BE2C (cell line): ENCODE measurements around the gene LAMC3.
"Not testable (repeated sequence)": the region's sequence is repeated elsewhere in the genome, so short reads cannot be mapped to it uniquely, and the experiment has no call there.

Source experiments
- DNase-seq: peaks from one replicate; pipeline ENCODE4 v3.0.0-alpha.2; 2020
- H3K27me3 ChIP-seq: fragments of 250-450 bp; sonication (Bioruptor Pico); 2 replicates; pipeline ENCODE4 v1.5.1; 2020; ENCODE audit warnings: mild to moderate bottlenecking
- H3K36me3 ChIP-seq: fragments of 250-450 bp; sonication (Bioruptor Pico); 2 replicates; pipeline ENCODE4 v1.5.1; 2020; ENCODE audit warnings: mild to moderate bottlenecking
- H3K4me1 ChIP-seq: fragments of 250-450 bp; sonication (Bioruptor Pico); 2 replicates; pipeline ENCODE4 v1.5.1; 2020
- H3K4me3 ChIP-seq: 2 replicates; pipeline ENCODE4 v1.5.1; 2011; ENCODE audit warnings: low read depth, low read length
- H3K9me3 ChIP-seq: fragments of 250-450 bp; sonication (Bioruptor Pico); 2 replicates; pipeline ENCODE4 v1.5.1; 2020
- CTCF ChIP-seq: IDR thresholded peaks from 2 replicates; pipeline ENCODE4 v1.5.1; 2012; ENCODE audit warnings: mild to moderate bottlenecking, low read depth, low read length

Gene LAMC3

GRCh38 chr9:131097948-131098278 lies 88.9 kb downstream of the LAMC3 start:
- no peaks in the 10 kb centered on the region for H3K9me3 ChIP-seq
- DNase-seq, result no peak
- peaks cover 6% of the 10 kb centered on the region for H3K4me1 ChIP-seq
- TF ChIP-seq CTCF, result no peak
- peaks cover 36% of the 10 kb centered on the region for H3K27me3 ChIP-seq
- no peak overlapping the region for H3K4me3 ChIP-seq
- H3K36me3 ChIP-seq, result no peaks in the 10 kb centered on the region

DNA sequence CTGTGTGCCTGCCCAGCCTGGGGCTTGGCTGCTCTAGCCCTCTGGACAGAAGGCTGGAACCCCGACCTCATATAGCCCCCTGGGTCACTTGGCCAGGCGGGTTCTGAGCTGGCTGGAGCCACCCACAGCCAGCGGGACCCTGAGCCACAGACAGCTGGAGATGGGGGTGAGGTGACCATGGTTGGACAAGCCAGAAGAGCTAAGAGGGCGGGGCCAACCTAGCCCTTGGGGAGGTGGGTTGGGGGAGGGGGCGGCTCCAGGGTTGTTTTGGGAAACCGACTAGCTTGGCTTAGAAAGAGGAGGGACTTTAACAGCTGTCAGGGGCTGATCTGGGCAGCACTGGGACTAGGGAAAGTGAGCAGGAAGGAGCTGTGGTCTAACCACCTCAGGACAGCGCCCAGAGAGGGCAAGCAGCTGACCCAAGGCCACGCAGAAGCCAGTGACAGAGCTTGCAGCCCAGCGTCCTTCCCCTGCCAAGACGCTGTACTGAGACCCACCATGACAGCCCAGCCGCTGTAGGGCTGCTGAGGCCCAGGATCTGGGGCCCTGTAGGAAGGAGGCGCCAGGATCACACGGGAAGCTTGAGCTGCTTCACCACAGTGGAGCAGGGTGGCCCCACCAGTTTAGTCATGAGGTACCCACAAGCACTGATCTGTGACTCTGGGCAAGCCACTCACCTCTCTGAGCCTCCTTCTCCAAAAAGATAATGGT lies 89.6 kb downstream of the LAMC3 start:
- no peaks in the 10 kb centered on the region for H3K9me3 ChIP-seq
- peaks cover 36% of the 10 kb centered on the region for H3K27me3 ChIP-seq

DNA sequence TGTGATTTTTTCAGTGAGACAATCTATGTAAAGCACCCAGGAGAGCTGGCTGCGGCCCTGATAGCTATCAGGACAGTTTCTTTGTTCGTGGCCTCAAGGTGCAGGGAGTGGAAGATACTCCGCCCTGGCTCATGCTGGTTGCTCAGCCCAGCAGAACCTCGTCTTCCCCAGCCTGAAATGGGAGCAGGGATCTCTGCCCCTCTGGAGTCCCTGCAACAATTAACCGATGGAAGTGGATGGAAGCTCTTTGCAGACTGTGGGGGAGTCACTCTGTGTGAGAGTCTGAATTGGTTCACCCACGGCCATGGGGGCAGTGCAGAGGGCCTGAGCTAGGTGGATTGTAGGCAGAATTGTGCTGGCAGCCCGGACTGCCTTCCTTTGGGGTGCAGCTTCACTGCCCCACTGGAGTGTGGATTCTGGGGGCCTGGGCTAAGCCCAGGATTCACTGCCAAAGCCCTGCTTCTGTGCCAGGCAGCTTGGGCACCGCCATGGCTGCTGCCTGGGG lies 90.2 kb downstream of the LAMC3 start:
- Histone ChIP-seq H3K27me3 (peaks cover 36% of the 10 kb centered on the region), H3K9me3 (no peaks in the 10 kb centered on the region), H3K4me3 (no peak overlapping the region), H3K36me3 (no peaks in the 10 kb centered on the region), H3K4me1 (peaks cover 6% of the 10 kb centered on the region)
- DNase-seq, result no peak
- no peak for TF ChIP-seq CTCF

More for the DNA sequence above, 89.6 kb downstream of the LAMC3 start:
- Histone ChIP-seq H3K4me1 (peaks cover 6% of the 10 kb centered on the region), H3K36me3 (no peaks in the 10 kb centered on the region), H3K4me3 (no peak overlapping the region)
- TF ChIP-seq CTCF, result no peak
- DNase-seq, result no peak

DNA sequence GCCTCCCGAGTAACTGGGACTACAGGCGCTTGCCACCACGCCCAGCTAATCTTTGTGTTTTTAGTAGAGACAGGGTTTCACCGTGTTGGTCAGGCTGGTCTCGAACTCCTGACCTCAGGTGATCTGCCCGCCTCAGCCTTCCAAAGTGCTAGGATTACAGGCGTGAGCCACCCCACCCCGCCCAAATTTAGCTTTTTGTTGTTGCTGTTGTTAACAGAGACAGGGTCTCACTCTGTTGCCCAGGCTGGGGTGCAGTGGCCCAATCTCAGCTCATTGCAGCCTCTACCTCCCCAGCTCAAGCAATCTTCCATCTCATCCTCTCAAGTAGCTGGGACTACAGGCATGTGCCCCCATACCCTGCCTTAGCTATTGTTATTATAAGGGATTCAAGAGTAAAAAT lies 90.9 kb downstream of the LAMC3 start:
- not testable (repeated sequence) for H3K4me1 ChIP-seq, H3K9me3 ChIP-seq, H3K36me3 ChIP-seq, DNase-seq, H3K4me3 ChIP-seq
- H3K27me3 ChIP-seq, result peaks cover 31% of the 10 kb centered on the region

- Histone ChIP-seq H3K36me3 (no peaks in the 10 kb centered on the region), H3K4me3 (no peak overlapping the region), H3K4me1 (peaks cover 6% of the 10 kb centered on the region), H3K9me3 (no peaks in the 10 kb centered on the region), H3K27me3 (peaks cover 25% of the 10 kb centered on the region)
- no peak for TF ChIP-seq CTCF
- DNase-seq, result no peak
Observed at GRCh38 chr9:131100445-131100844, 91.5 kb downstream of the LAMC3 start.

GRCh38 chr9:131101207-131101964 lies 92.4 kb downstream of the LAMC3 start:
- Histone ChIP-seq H3K9me3 (no peaks in the 10 kb centered on the region), H3K4me1 (peaks cover 6% of the 10 kb centered on the region), H3K36me3 (no peaks in the 10 kb centered on the region), H3K4me3 (no peak overlapping the region), H3K27me3 (peaks cover 17% of the 10 kb centered on the region)
- TF ChIP-seq CTCF, result no peak
- DNase-seq, result no peak
